RWPE1 (cell line): ENCODE data around the gene SEC14L5.

Source experiments
- CTCF ChIA-PET: fragments of 350-600 bp; sonication (Branson Sonifier 250); formaldehyde crosslinking; extraction: SDS; loops from one replicate; lab custom pipeline; 2021; lab: Yijun Ruan, JAX
- POLR2A ChIA-PET: fragments of 400-600 bp; formaldehyde crosslinking; extraction: SDS; loops from one replicate; lab custom pipeline; 2020; ENCODE audit warnings: antibody characterized with exemption; ENCODE audit not compliant: low non-redundant PET; lab: Yijun Ruan, JAX
- DNase-seq: peaks from one replicate; pipeline ENCODE4 v3.0.0; 2012; ENCODE audit warnings: low spot score
- H3K27ac ChIP-seq: fragments of 450-650 bp; 2 replicates; pipeline ENCODE4 v1.5.1; 2017
- CTCF ChIP-seq: fragments of 450-650 bp; conservative IDR thresholded peaks from 2 replicates; pipeline ENCODE4 v1.5.1; 2017; ENCODE audit warnings: low read depth, mild to moderate bottlenecking

Gene SEC14L5

GRCh38 chr16:5065326-5065725, 107.2 kb downstream of the SEC14L5 start:
- ChIA-PET CTCF (no interaction called here), POLR2A (no interaction called here)
- no peak for TF ChIP-seq CTCF
- no peak for DNase-seq
- H3K27ac ChIP-seq: no peak overlapping the region

- H3K27ac ChIP-seq: no peak within 1 kb of the TSS
- POLR2A ChIA-PET: no interaction called here
- CTCF ChIA-PET: no interaction called here
- no peak for TF ChIP-seq CTCF
- no peak for DNase-seq
Observed at GRCh38 chr16:5065813-5066212, 107.7 kb downstream of the SEC14L5 start, which contains the start of gene C16orf89. Gene C16orf89 (minus strand): TSS chr16:5065956. CDS start chr16:5065908, 48 bp downstream.

GRCh38 chr16:5066511-5066910, 108.4 kb downstream of the SEC14L5 start:
- H3K27ac ChIP-seq: no peak overlapping the region
- TF ChIP-seq CTCF: no peak
- ChIA-PET CTCF (no interaction called here), POLR2A (no interaction called here)
- no peak for DNase-seq
